Measurements from ENCODE around the gene SBF2.

SBF2 gene

GRCh38 chr11:9735236-9735635 lies 558.8 kb downstream of the SBF2 start:
- H3K4me3 ChIP-seq (ENCODE audit: low read depth, low read length): no peak overlapping the region
- no peak for DNase-seq (ENCODE audit: low read depth)
- TF ChIP-seq MAX (IDR thresholded peaks at IDR 0.05; ENCODE audit: low read depth, low read length): no peak
- no peak for TF ChIP-seq CTCF (IDR thresholded peaks at IDR 0.05; ENCODE audit: low read depth, low read length)
- no peak for TF ChIP-seq MYC (IDR thresholded peaks at IDR 0.05; ENCODE audit: low read depth, low read length)
- TF ChIP-seq POLR2A (IDR thresholded peaks at IDR 0.05; ENCODE audit: extremely low read depth, insufficient read length): no peak

- H3K4me3 ChIP-seq (ENCODE audit: low read depth, low read length): no peak overlapping the region
- DNase-seq (ENCODE audit: low read depth): no peak
- no peak for TF ChIP-seq MYC (IDR thresholded peaks at IDR 0.05; ENCODE audit: low read depth, low read length)
- TF ChIP-seq POLR2A (IDR thresholded peaks at IDR 0.05; ENCODE audit: extremely low read depth, insufficient read length): no peak
- no peak for TF ChIP-seq MAX (IDR thresholded peaks at IDR 0.05; ENCODE audit: low read depth, low read length)
- TF ChIP-seq CTCF (IDR thresholded peaks at IDR 0.05; ENCODE audit: low read depth, low read length): no peak
Observed at GRCh38 chr11:9733212-9733611, 560.8 kb downstream of the SBF2 start.

GRCh38 chr11:9732453-9732852 lies 561.6 kb downstream of the SBF2 start:
- DNase-seq (ENCODE audit: low read depth): no peak
- H3K4me3 ChIP-seq (ENCODE audit: low read depth, low read length): no peak overlapping the region
- no peak for TF ChIP-seq MAX (IDR thresholded peaks at IDR 0.05; ENCODE audit: low read depth, low read length)
- TF ChIP-seq MYC (IDR thresholded peaks at IDR 0.05; ENCODE audit: low read depth, low read length): no peak
- TF ChIP-seq CTCF (IDR thresholded peaks at IDR 0.05; ENCODE audit: low read depth, low read length): no peak
- TF ChIP-seq POLR2A (IDR thresholded peaks at IDR 0.05; ENCODE audit: extremely low read depth, insufficient read length): no peak

GRCh38 chr11:9731256-9731655 lies 562.8 kb downstream of the SBF2 start:
- no peak for TF ChIP-seq MAX (IDR thresholded peaks at IDR 0.05; ENCODE audit: low read depth, low read length)
- TF ChIP-seq POLR2A (IDR thresholded peaks at IDR 0.05; ENCODE audit: extremely low read depth, insufficient read length): no peak
- no peak for TF ChIP-seq CTCF (IDR thresholded peaks at IDR 0.05; ENCODE audit: low read depth, low read length)
- no peak for TF ChIP-seq MYC (IDR thresholded peaks at IDR 0.05; ENCODE audit: low read depth, low read length)
- H3K4me3 ChIP-seq (ENCODE audit: low read depth, low read length): no peak overlapping the region
- DNase-seq (ENCODE audit: low read depth): no peak
